Kidney tubule cell (primary cell): ENCODE measurements around the gene MPP2.
"Not testable (repeated sequence)": the region's sequence is repeated elsewhere in the genome, so short reads cannot be mapped to it uniquely, and the experiment has no call there.

Experiments
- DNase-seq: peaks from one replicate; pipeline ENCODE4 v3.0.0-alpha.2; 2018; ENCODE audit warnings: low spot score

MPP2 gene

GRCh38 chr17:43927929-43928328, 20.6 kb upstream of the MPP2 start:
- not testable (repeated sequence) for DNase-seq

DNA sequence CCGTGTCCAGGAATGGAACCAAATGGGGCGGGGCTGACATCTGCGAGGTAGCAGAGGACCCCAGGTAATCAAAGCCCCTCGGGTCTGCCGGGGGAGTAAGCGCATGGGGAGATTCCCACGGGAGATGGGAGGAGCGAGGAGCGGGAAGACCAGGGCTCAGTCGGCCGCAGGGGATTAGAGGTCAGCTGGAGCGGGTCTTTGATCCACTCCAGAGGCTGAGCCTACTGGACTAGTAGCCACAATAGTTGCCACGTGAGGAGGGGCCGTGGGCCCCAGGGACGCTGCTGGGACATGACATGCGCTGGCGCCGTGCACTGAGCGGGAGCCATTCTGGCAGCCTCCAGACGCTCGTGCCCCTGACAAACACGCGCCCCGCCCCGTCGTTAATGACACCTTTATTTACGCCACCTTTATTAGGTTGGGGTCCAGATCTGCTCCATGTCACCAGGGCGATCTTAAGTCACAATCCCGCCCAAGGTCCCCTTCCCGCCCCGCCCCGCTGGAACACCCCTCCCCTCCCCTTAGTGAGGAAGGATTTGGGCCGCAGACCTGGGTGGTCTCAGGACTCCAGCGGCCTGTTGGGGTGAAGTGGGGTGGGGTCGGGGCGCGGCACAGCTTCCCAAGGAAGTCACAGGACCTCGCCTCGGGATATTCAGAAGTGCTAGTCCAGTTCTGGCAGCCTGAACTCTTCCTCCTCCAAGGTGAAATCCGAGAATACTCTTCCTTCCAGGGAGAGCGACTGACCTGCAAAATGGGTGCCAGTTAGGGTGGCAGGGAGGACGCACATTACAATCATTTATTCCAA, 19.9 kb upstream of the MPP2 start:
- no peak for DNase-seq

DNA sequence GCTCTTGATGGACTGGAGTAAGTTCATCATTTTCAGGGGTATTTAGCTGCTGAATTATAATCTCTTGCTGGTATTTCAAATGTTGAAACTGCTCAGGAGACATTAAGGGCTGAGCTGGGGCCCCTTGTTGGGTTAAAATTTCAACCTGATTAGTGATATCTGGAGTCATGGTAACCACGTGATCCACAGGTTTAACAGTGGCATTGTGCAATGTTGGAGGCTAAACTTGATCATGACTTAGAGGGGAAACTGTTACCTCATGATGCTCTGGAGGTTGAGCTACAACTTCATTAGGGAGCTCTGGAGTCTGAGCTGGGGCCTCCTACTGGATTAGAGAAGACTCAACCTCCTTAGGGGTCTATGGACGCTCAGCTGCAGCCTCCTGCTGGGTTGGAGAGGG, 17.2 kb upstream of the MPP2 start:
- DNase-seq: no peak

DNA sequence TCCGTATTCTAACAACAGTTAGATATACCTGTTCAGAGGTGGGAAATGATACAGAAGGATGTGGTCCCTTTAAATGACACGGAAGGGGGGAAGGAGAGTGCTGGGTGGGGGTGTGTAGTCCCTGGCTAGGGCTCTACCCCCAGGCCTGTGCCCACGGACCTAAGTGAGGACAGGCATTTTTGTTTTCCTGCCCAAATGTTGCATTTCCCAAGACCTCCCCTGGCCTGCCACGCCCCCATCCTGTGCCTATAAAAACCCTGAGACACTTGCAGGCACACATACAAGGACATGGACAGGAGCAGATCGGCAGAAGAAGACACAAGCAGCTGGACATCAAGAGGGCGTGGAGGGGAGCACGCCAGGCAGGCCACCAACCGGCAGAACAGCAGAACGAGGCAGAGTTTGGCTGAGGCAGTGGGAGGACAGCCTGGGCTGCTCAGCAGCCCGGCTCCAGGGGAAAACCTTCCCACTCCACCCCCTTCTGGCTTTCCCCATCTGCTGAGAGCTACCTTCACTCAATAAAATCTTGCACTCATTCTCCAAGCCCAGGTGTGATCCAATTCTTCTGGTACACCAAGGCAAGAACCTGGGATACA, 13.3 kb upstream of the MPP2 start:
- DNase-seq: no peak

GRCh38 chr17:43918026-43918389, 10.7 kb upstream of the MPP2 start:
- DNase-seq: no peak

GRCh38 chr17:43917348-43918025, 10.2 kb upstream of the MPP2 start:
- DNase-seq: no peak

DNA sequence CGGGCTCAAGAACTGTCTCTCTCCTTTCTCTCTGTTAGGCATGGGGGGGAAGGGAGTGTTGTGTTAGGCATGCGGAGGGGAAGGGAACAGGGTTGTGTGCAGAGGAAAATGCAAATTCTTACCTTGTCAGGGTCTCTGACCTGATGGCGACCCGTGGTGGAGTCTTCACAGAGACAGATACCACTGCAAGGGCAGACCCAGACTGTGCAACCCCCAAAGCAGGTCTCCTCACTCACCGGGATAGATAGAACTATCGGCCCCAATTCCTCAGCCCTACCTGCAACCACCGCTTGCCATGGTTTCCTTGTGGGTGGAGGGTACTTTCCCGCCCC, 9.6 kb upstream of the MPP2 start:
- DNase-seq: no peak

DNA sequence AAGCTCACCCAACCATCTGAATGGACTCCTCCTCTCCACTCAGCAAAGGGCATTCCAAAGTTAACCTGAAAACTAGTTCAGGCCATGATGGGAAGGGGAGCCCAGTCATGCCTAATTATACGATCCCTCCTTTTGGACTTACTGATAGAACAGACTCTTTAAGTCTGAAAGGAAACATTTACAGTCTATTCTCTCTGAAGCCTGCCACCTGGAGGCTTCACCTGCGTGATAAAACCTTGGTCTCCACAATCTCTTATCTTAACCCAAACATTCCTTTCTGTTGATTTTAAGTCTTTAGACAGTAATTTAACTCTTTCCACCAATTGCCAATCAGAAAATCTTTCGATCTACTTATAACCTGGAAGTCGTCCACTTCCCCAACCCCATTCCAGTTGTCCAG, 9.0 kb upstream of the MPP2 start:
- no peak for DNase-seq

DNA sequence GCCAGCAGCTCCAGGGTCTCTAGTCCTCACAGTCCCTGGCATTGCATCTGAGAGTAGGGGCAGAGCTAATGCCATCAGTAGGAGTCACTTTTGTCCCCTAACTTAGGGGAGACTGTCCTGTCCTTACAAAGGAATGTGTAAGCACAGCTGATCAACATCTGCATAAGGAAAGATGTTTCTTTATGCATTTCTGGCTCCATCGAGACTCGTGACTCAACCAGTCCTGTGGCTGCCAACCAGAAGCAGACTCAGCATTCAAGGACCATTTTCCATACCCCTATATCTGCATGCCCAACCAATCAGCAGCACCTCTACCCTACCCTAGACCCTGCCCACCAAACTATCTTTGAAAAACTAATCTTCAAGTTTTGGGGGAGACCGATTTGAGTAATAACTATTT, 8.2 kb upstream of the MPP2 start:
- DNase-seq: no peak

DNA sequence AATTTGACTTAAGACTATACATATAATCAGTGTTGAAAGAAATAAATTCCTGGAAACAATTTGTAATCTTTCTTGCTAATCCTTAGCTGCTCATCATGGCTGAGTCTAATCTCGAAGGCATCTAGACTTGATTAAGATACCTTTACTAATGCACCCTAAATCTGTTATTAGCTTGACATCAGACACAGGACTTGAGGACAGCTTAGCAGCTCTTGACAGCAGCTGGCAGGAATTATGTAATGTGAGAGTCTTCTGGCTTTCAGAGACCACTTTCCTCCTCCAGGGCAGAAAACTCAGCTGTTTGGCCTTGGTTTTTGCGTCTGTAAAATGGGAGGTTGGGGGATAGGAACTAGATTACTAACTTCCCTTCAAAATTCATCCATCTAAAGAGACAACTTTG, 7.1 kb upstream of the MPP2 start:
- DNase-seq: no peak

DNA sequence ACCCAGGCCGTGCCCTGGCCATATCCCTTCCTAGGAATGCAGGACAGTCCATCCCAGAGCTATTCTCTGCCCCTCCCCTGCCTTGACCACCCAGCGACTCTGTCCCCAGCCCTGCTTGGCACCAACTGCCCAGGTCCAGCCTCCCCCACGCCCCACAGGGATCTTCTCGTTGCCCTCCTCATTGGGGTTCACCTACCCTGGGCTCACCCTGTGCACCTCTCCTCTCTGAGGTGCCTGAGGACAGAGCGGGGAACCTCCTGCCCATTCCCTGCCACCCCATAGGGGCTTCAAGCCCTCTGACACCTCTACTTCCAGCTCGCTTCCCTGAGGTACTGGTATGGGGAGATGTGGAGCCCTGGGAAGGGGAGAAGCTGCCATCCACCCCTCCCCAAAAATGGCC, 6.2 kb upstream of the MPP2 start:
- no peak for DNase-seq

DNA sequence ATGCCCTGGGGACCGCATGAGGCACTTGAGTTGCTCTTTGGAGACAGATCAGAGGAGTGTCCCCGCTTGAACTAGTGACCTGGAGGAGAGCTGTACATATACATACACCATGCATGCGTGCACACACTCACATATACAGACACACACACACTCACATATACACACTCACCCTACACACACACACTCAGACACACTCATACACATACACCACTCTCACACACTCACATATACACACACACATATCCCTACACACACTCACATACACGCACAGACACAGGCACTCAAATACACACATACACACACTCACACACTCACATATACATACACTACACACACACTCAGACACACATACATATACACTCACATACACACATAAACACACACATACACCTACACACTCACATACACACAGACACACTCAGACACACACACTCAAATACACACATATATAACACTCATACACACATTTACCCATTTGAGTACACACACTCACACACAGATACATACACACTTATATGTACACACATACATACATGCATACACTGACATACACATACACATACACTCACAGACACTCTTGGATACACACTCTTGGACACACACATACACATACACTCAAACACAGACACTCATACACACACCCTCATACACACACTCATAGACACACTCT, 5.4 kb upstream of the MPP2 start:
- DNase-seq: no peak

- no peak for DNase-seq
Measured at GRCh38 chr17:43911904-43912303, 4.6 kb upstream of the MPP2 start.

- no peak for DNase-seq
Measured at GRCh38 chr17:43909537-43910231, 2.3 kb upstream of the MPP2 start.

GRCh38 chr17:43907998-43908721, 824 bp upstream of the MPP2 start:
- no peak for DNase-seq

DNA sequence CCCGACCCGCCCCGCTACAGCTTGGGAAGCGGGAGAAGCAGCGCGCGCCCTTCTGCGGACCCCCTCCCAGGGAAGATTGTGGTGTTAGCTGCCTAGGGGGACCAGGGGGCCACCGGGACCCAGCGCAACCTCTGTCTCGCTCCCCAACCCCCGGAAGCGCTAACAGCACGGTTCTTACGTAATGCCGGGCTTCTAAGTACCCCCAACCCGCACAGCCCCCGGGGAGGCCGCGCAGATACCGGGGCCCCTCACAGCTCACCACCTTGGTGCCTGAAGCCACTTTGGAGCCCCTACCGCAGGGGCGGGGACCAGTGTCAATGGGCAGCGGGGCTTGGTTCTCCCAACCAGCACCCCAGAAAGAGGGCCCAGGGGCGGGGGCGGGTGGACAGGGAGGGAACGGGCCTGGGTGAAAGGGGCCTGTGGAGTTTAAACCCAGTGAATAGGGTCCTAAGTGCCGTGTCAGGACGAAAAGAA, 348 bp downstream of the MPP2 start:
- DNase-seq: no peak

GRCh38 chr17:43905985-43906852, 1.1 kb downstream of the MPP2 start:
- peak; percentile 48 for DNase-seq

DNA sequence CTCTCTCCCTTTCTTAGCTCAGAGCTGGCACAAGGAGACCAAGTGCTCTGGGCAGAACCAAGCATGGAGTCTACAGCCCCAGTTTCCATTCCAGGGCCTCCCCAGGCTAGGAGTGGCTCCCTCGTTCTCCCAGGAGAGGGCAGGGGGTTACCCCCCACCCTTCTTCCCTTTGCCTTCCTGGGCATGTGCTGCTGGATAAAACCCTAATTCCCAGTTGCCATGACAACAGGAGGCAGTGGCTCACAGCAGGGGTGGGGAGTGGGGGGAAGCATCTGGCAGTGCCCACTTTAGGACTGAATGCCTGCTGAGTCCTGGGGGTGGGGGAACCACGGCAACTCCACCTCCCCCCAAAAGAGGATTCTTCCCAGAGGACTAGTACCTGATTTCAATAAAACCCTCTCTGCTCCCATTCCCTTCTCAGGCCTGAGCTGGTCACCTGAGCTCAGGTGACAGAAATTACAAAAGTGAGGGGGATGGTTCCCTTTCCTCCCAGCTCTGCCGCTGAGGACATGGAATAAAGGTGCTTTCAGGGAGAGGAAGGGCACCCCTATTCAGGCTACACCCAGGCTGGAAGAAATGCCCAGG, 1.8 kb downstream of the MPP2 start:
- no peak for DNase-seq

GRCh38 chr17:43901861-43902589, 5.3 kb downstream of the MPP2 start:
- DNase-seq: no peak
